HG02798 (cell line): Measurements from ENCODE around the gene PDE2A.

Source experiments
- ATAC-seq: cut with Tn5 transposase; IDR thresholded peaks from one replicate; pipeline ENCODE4 v1.9.1; 2021; ENCODE audit warnings: mild to moderate bottlenecking; ENCODE audit not compliant: unreplicated experiment, poor library complexity

Gene PDE2A

GRCh38 chr11:72665911-72666472, 8.2 kb downstream of the PDE2A start:
- no peak for ATAC-seq

- no peak for ATAC-seq
Measured at GRCh38 chr11:72662036-72662435, 12.2 kb downstream of the PDE2A start.

- ATAC-seq: no peak
Measured at GRCh38 chr11:72661486-72661885, 12.7 kb downstream of the PDE2A start.

DNA sequence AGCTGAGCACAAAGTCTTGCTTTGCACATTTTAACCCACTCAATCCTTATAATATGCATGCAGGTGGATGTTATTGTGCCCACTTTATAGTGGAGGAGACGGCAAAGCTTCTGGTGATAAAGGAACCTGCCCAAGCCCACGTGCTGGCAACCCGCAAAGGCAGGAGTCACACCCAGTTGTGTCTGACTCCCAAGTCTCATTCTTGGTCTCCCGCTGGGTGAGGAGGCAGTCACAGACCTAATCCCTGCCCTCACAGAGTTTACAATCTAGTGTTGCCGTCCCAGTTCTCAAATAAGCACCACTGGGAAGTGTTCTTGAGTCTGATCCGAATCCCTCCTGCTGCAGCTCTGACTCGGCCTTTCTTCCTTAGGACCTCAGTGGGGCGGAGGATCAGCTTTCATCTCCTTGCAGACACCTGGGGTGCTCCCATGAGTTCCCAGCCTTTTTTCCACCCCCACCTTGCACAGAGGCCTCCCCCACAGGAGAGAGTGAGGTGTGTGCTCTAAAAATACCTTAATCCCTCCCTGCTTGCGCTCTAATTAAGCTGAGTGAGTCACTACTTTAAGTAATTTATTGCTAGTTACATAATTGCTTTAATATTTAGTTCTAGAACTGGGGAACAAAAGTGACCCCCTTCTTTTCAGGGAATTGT, 15.1 kb downstream of the PDE2A start:
- ATAC-seq: no peak

- no peak for ATAC-seq
Measured at GRCh38 chr11:72657411-72658100, 16.7 kb downstream of the PDE2A start.

- no peak for ATAC-seq
Measured at GRCh38 chr11:72655896-72656464, 18.2 kb downstream of the PDE2A start.

GRCh38 chr11:72655014-72655413, 19.2 kb downstream of the PDE2A start:
- ATAC-seq: no peak

DNA sequence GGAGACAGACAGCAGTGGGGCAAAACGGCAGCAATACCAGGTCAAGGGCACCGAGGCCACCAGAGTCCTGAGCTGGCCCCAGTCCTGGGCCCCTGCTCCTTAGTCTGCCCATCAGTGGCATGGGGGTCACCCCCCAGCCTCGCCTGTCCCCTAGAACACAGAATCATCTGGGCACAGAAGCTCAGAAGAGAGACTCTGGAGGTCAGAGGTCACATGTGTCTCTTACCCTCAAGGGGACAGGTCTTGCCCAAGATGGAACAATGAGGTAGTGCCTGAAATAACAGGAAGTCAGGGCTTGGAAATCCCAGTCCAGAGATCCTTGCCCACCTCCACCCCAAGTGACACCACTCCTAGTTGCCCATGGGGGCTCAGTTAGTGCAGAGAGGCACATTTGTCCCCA, 20.6 kb downstream of the PDE2A start:
- ATAC-seq: no peak

- no peak for ATAC-seq
Measured at GRCh38 chr11:72652873-72653630, 21.2 kb downstream of the PDE2A start.

GRCh38 chr11:72652133-72652532, 22.1 kb downstream of the PDE2A start:
- ATAC-seq: no peak

GRCh38 chr11:72649215-72649976, 24.8 kb downstream of the PDE2A start:
- no peak for ATAC-seq

- no peak for ATAC-seq
Measured at GRCh38 chr11:72648384-72649136, 25.7 kb downstream of the PDE2A start.

- ATAC-seq: no peak
Measured at GRCh38 chr11:72647882-72648281, 26.3 kb downstream of the PDE2A start.

DNA sequence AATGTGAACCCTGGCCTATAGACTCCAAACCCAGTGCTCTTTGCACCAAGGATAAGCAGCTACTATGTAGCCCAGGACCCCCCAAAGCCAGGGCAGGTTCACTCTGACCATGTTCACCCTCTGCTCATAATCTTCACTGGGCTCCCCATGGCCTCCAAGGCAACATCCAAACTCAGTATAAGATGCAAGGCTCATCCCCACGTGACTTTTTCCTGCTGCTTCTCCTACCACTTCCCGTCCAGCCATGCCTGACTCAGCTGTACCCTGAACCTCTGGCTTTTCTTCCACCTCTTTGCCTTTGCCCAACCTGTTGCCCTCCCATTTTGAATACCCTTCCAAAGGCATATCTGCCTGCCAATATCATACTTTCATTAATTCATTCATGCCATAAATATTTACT, 27.8 kb downstream of the PDE2A start:
- ATAC-seq: no peak

DNA sequence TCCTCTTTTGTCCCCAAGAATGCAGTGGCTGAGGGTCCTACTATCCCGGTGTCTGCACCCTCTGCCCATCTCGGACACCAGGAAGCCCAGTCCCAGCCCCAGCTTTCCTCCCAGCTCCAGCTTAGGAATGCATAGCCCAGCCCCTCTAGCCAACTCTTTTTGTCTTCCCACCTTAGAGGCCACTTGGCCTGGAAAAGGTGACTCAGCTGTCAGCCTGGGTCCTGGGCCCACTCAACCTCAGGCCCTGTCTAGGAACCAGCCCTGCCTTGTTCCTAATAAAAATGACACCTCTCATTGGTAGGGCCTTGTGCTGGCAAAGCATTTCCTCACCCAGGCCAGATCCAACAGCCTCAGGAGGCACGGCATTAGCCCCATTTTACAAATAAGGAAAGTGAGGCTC, 28.2 kb downstream of the PDE2A start:
- no peak for ATAC-seq

DNA sequence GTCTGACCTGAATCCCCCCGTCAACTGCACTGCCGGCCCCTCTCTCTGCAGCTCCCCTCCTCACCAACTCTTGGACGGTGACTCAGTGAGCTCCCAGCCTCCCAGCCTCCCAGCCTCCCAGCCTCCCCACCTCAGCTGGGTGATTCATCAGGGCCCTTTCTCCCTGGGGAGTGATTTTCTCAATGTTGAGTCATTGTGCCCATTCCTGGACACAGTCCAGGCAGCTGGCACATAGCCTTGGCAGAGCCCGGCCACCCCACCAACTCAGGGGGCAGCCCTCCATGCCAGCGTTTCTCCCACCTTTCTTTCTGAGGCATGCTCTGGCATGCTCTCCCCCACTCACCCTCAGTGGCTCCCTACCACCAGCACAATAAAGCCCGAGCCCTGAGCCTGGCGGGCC, 30.7 kb downstream of the PDE2A start:
- no peak for ATAC-seq

DNA sequence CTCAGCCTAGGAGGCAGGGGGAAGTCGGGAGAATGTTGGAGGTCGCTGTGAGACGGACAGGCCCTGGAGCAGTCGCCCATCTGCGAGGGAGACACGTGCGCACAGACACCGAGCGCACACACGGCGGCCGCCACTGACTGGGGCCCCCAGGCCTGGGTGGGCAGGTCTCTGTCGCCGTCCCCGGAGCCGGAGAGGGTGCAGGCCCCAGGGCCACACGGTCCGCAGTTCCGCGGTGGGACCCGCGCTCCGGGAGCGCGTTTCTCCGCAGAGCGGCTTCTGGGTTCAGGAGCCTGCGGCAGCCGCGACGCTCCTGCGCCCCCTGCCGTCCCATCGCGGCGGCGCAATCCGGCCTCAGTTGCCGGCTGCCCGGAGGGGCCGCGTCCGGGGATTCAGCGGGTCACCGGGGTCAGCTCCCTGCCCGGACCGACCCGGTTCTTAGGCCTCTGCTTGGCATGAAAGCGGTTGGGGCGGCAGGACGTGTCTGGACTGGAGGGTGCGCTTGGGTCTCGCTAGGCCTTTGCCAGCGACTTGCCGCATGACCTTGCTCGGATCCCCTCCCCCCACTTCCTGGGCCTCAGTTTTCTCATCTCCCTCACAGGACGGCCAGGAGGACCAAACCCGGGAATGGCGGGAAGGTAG, 31.2 kb downstream of the PDE2A start:
- peak; percentile 60 for ATAC-seq

GRCh38 chr11:72642043-72642883, 32.0 kb downstream of the PDE2A start:
- no peak for ATAC-seq
